ENCODE results near the gene KDM4B.

Gene KDM4B

DNA sequence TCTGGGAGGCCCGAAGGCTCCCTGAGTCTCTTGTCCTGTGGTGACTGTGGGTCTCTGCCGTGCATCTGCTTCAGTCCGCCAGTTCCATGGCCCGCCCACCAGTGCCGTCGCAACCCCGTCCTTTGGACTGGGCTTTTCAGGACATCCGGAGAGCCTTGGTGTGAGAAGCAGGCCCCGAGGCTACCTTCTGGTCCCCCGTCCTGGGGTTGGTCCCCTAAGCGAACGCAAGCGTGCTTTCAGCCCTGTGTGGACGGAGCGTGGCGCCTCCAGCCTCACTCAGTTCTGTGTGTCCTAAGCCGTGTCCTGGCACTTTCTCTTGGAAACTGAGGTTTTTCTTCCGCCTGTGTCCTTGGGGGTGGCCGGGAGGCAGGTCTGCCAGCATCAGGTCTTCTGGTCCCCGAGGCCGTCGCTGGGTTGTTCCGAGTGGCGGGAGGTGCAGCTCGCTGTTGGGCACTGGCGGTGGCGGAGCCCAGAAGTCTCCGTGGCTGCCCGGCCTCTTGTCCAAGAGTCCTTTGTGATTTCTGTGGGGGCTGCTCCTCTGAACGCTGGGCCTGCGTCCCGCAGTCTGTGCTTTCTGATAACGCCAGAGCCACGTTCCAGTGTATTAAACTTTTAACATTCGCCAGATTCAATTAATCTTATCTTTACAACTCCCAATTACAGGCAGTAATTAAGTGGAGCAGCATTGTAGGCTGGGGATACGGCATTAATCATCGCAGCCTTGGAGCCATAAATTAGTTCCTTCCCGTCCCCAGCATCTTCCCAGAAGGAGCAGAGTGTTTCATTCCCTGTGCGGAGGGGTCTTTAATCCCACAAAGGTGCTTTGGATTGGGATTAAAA is 99.5 kb downstream of the KDM4B start:
- DNase-seq (ENCODE audit: low read depth in 2 of 2) = no peak

GRCh38 chr19:5070331-5070730 is 101.4 kb downstream of the KDM4B start:
- no peak for DNase-seq (ENCODE audit: low read depth in 2 of 2)

DNA sequence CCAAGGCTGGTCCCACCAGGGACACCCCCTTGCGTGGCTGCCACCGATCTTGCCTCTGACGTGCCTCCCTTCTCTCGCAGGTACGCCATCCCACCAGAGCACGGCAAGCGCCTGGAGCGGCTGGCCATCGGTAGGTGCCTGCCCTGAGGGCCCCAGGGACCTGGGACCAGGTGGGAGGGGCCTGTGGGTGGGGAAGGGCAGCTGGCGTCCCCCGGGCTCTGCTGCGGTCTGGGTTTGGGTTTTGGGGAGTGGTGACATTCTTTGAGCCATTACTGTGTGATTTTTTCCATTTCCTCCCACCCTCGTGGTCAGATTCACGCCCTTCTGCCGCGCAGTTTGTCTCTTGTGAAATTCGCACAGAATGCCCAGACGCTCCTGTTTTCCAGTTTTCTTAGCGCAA is 102.0 kb downstream of the KDM4B start:
- DNase-seq (ENCODE audit: low read depth in 2 of 2) = no peak

- DNase-seq (ENCODE audit: low read depth in 2 of 2) = no peak
Observed at GRCh38 chr19:5071579-5071978, 102.7 kb downstream of the KDM4B start.

DNA sequence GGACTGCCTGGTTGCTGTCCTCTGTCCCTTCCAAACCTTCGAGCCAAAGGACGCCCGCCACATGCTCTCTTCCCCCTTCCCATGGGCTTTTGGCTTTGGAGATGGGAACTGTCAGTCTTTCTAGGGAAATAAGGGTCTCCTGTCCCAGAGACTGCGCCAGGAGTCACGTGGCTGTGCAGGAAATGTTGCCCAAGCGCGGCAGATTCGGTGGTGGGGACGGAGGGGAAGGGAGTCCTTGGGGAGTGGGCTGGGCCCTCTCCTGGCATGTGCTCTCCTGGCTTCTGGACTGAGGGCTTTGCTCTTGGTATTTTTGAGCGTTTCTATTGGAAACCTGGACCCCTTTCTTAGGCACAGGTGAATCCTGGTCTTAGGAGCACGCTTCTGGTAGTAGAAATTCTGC is 103.2 kb downstream of the KDM4B start:
- DNase-seq (ENCODE audit: low read depth in 2 of 2) = no peak

GRCh38 chr19:5073153-5073844 is 104.4 kb downstream of the KDM4B start:
- no peak for DNase-seq (ENCODE audit: low read depth in 2 of 2)

DNA sequence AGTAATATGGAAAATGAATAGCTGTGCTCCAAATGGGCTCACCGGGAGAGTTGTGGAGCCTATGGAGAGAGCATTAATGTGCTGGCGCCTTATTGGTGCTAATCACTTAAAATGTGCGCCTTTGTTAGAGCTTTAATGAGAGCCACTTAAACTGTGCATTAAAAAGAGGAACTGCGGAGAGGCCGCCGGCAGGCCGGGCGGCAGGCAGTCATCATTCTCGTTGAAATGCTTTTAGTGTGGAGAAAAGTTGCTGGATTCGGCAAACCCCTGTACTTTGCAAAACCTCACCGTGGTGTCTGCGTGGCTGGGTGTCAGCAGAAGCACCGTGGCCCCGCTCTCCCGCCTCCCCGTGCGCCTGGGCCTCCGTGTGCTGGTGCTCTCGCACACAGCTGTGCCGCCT is 105.5 kb downstream of the KDM4B start:
- DNase-seq (ENCODE audit: low read depth in 2 of 2) = no peak

GRCh38 chr19:5074830-5075394 is 106.0 kb downstream of the KDM4B start:
- DNase-seq (ENCODE audit: low read depth in 2 of 2) = no peak

- no peak for DNase-seq (ENCODE audit: low read depth in 2 of 2)
Observed at GRCh38 chr19:5075597-5075996, 106.7 kb downstream of the KDM4B start.

GRCh38 chr19:5076440-5077208 is 107.7 kb downstream of the KDM4B start:
- DNase-seq (ENCODE audit: low read depth in 2 of 2) = no peak

GRCh38 chr19:5077209-5077515 is 108.2 kb downstream of the KDM4B start:
- DNase-seq (ENCODE audit: low read depth in 2 of 2) = no peak

- no peak for DNase-seq (ENCODE audit: low read depth in 2 of 2)
Observed at GRCh38 chr19:5078182-5078581, 109.3 kb downstream of the KDM4B start.

GRCh38 chr19:5078666-5079065 is 109.8 kb downstream of the KDM4B start:
- no peak for DNase-seq (ENCODE audit: low read depth in 2 of 2)

DNA sequence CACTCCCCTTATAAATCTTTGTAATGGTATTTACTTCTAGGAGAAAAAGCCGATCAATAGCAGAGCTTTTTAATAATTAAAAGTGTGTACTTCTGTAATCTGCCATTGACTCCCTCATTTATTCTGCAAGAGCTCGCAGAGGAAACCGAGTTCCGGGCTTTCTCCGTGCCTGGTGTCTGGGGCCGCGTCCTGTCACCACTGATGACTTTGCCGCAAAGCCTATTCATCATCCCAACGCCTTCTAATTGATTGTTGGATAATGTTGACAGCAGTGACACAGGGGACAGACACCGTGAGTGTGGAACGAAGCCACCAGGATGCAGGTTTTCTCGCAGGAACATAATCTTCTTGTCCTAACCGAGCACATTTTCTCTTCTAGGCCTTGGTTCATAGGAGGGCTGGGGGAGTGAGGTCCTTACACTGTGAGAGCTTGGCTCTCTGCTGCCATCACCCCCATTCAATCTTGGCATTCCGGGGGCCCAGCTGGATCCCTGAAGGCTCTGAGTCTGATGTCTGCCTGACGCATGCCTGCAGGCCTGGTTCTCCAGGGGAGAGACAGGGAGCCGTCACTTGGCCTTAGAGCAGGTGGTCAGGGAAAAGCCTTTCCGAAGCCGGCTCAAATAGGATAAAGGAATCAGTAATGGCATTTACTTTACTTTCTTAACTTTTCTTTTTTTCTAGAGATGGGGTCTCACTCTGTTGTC is 110.3 kb downstream of the KDM4B start:
- no peak for DNase-seq (ENCODE audit: low read depth in 2 of 2)

- DNase-seq (ENCODE audit: low read depth in 2 of 2) = no peak
Observed at GRCh38 chr19:5080030-5080654, 111.2 kb downstream of the KDM4B start.

DNA sequence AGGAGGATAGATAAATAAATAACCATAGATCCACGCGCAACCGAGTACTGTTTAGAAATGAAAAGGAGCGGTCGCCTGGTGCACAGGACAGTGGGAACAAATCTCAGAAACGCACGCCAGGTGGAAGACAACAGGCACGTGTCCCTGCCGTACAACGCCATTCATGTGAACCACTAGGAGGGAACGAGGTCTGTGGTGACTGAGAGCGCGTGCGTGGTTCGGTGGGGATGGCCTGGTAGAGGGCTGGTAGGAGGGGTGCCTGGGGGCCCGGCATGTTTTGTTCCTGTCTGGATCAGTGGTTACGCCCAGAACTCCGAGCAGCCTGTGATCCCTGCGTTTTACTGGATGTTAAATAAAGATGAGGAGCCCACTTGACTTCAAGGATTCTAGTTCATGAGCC is 111.9 kb downstream of the KDM4B start:
- no peak for DNase-seq (ENCODE audit: low read depth in 2 of 2)

DNA sequence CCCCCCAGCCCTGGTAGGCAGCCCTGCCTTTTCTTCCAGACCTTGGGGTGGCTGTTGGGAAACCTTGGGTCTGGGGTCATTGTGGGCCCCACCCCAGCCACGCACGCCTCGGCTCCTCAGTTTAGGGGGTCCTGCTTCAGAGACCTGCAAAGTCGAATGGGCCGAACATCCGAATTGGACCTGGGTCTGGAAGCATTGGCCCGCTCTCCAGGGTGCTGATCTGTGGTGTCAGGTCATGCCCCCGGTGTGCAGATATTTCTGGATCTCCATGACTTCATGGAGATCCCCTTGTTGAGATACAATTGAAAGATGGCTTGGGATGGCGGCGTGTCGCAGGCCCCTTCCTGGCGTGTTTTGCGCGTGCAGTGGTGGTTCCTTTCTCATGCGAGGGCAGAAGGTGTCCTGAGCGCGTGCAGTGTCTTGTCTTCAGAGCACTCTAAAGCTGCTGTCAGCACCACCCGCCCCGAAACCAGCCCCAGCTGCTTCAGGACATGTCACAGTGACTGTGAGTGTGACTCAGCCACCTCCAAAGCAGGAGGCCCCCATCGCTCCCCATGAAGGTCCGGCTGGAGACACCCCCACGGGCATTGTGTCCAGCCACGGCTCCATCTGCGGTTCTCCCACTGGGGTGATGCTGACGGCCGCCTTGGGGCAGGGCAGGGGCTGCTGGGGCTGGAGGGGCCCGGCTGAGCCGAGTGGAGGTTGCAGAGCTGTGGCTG is 112.7 kb downstream of the KDM4B start:
- DNase-seq (ENCODE audit: low read depth in 2 of 2) = no peak

GRCh38 chr19:5083547-5083965 is 114.6 kb downstream of the KDM4B start:
- DNase-seq (ENCODE audit: low read depth in 2 of 2) = no peak

DNA sequence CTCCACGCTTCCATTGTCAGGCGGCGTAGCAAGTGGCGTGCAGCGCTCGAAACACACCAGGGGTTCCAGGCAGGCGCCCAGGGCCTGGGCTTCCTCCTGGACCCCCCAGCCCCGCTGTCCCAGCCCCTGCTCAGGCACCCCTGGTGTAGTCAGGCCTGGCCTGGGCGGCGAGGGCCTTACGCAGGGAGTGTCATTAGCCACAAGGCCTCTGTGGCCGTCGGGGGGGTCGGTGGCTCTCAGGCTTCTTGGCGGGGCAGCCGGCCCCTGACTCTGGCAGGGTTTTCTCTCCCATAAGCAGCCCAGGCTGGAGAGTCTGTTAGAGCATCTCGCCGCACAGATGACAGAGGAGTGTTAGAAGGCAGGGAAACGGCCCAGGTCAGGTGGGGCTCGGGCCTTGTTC is 116.7 kb downstream of the KDM4B start:
- no peak for DNase-seq (ENCODE audit: low read depth in 2 of 2)

- no peak for DNase-seq (ENCODE audit: low read depth in 2 of 2)
Observed at GRCh38 chr19:5086230-5086629, 117.3 kb downstream of the KDM4B start.

Data from stimulated activated CD4-positive, alpha-beta T cell treated with anti-CD3 and anti-CD28 coated beads, Interleukin-4, amount 100 ng/mL, for 48 hours (primary cell).